ENCODE results near the gene KDM2A. TPM values are rescaled to one million over a fixed set of nuclear protein-coding genes. Genes with fewer than 3 reads are reported as not detected.

Gene KDM2A
- total and polyA plus RNA-seq, 2 experiments from 2014 or later, result 25.0 to 54.1 TPM

- Histone ChIP-seq H3F3A (replicated peaks; ENCODE audit: low read depth) (peaks cover 11% of the 10 kb centered on the region), H3K4me2 (peak overlapping the region; percentile 68; the same call in 1 of the 2 replicates), H3K4me3 (no peak overlapping the region), H3K27me3 (ENCODE audit: insufficient read depth) (no peaks in the 10 kb centered on the region), H3K36me3 (ENCODE audit: insufficient read depth) (no peaks in the 10 kb centered on the region; the same call in none of the 2 replicates), H3K4me1 (ENCODE audit: insufficient read depth) (peaks cover 15% of the 10 kb centered on the region; the same call in 1 of the 2 replicates), H2AFZ (no peak overlapping the region), H3K79me2 (replicated peaks; ENCODE audit: insufficient read depth) (peaks cover 27% of the 10 kb centered on the region), H3K27ac (ENCODE audit: low read depth) (no peak overlapping the region), H3K9me2 (ENCODE audit: insufficient read depth) (no peaks in the 10 kb centered on the region), H4K20me1 (replicated peaks; ENCODE audit: insufficient read depth) (no peaks in the 10 kb centered on the region; the same call in 1 of the 2 replicates)
- ATAC-seq (no peak), DNase-seq (ENCODE audit: low spot score) (no peak)
- Mint-ChIP-seq H3K36me3 (ENCODE audit: low read depth) (peaks cover 25% of the 10 kb centered on the region), H3K4me3 (no peak overlapping the region), H3K4me1 (peaks cover 25% of the 10 kb centered on the region), H3K27me3 (ENCODE audit: insufficient read depth, low read depth, poor library complexity) (peaks cover 11% of the 10 kb centered on the region), H3K27ac (no peak overlapping the region), H3K9me3 (no peaks in the 10 kb centered on the region)
- no peak for TF ChIP-seq ZNF114 (CRISPR knock-in tag; IDR thresholded peaks at IDR 0.05)
- no peak for TF ChIP-seq EZH2phosphoT487 (IDR thresholded peaks at IDR 0.05; ENCODE audit: unreplicated experiment)
- no peak for TF ChIP-seq POLR2AphosphoS5 (IDR thresholded peaks at IDR 0.05; ENCODE audit: low read depth)
- no peak for TF ChIP-seq REST (IDR thresholded peaks at IDR 0.05; ENCODE audit: unreplicated experiment)
- no peak for TF ChIP-seq EZH2 (IDR thresholded peaks at IDR 0.05; ENCODE audit: low read depth, unreplicated experiment)
- TF ChIP-seq NANOG (IDR thresholded peaks at IDR 0.05; ENCODE audit: borderline replicate concordance), result no peak
- TF ChIP-seq JUNB (IDR thresholded peaks at IDR 0.05; ENCODE audit: unreplicated experiment), result no peak
- no peak for TF ChIP-seq CTCF (conservative IDR thresholded peaks at IDR 0.05; ENCODE audit: low read depth in 2 of 2)
- no peak for TF ChIP-seq ZNF331 (CRISPR knock-in tag; IDR thresholded peaks at IDR 0.05; ENCODE audit: low read depth)
- TF ChIP-seq ETS1 (IDR thresholded peaks at IDR 0.05), result no peak
- no peak for TF ChIP-seq CREB1 (CRISPR knock-in tag; IDR thresholded peaks at IDR 0.05; ENCODE audit: low read depth)
- no peak for TF ChIP-seq ZNF462 (CRISPR knock-in tag; IDR thresholded peaks at IDR 0.05)
- no peak for TF ChIP-seq STAT1 (IDR thresholded peaks at IDR 0.05; ENCODE audit: unreplicated experiment)
Measured at GRCh38 chr11:67278135-67278938, 159.3 kb downstream of the KDM2A start.

Measured in GM23338 (cell line).